HEK293 (cell line): Measurements from ENCODE around the gene SUSD3.

Experiments
- CTCF ChIP-seq: fragments of 450-650 bp; formaldehyde crosslinking; IDR thresholded peaks from 2 replicates; pipeline ENCODE4 v1.5.1; 2016; ENCODE audit warnings: missing biosample characterization, missing genetic modification characterization
- HOXA7 ChIP-seq: sonication (generic); formaldehyde crosslinking; IDR thresholded peaks from 2 replicates; pipeline ENCODE4 v1.8.1; 2022; ENCODE audit warnings: missing genetic modification reagents, borderline replicate concordance
- KLF1 ChIP-seq: fragments of 450-650 bp; formaldehyde crosslinking; IDR thresholded peaks from 2 replicates; pipeline ENCODE4 v1.5.1; 2016; ENCODE audit warnings: missing biosample characterization, missing genetic modification characterization
- REST ChIP-seq: fragments of 450-650 bp; formaldehyde crosslinking; IDR thresholded peaks from 2 replicates; pipeline ENCODE4 v1.5.1; 2016; ENCODE audit warnings: missing biosample characterization, missing genetic modification characterization
- ZBTB7A ChIP-seq: fragments of 450-650 bp; formaldehyde crosslinking; IDR thresholded peaks from 2 replicates; pipeline ENCODE4 v1.5.1; 2016; ENCODE audit warnings: low read depth, missing biosample characterization, missing genetic modification characterization
- ZNF2 ChIP-seq: fragments of 450-650 bp; formaldehyde crosslinking; IDR thresholded peaks from 2 replicates; pipeline ENCODE4 v1.5.1; 2016; ENCODE audit warnings: missing biosample characterization, missing genetic modification characterization
- ZNF274 ChIP-seq, 2 experiments: fragments of 200-500 bp in 1 of 2; fragments of 450-650 bp in 1 of 2; sonication (Bioruptor generic) in 1 of 2; formaldehyde crosslinking in 1 of 2; IDR thresholded peaks; 2 replicates each; pipeline versions ENCODE4 v1.5.1 to v1.6.1; 2014 to 2016; ENCODE audit warnings: borderline replicate concordance in 1 of 2, inconsistent platforms in 1 of 2, low read length in 1 of 2, missing biosample characterization in 1 of 2, missing genetic modification characterization in 1 of 2
- ZNF518A ChIP-seq: fragments of 450-650 bp; formaldehyde crosslinking; conservative IDR thresholded peaks from 2 replicates; pipeline ENCODE4 v1.5.1; 2016; ENCODE audit warnings: low read depth, missing biosample characterization, missing genetic modification characterization
- ZNF664 ChIP-seq: fragments of 450-650 bp; formaldehyde crosslinking; IDR thresholded peaks from 2 replicates; pipeline ENCODE4 v1.5.1; 2016; ENCODE audit warnings: missing biosample characterization, missing genetic modification characterization
- ZNF776 ChIP-seq: fragments of 450-650 bp; formaldehyde crosslinking; IDR thresholded peaks from 2 replicates; pipeline ENCODE4 v1.5.0; 2017; ENCODE audit warnings: missing biosample characterization, missing genetic modification characterization, borderline replicate concordance

GRCh38 chr9:93043122-93043521, 15.4 kb upstream of the SUSD3 start:
- TF ChIP-seq ZNF274 (IDR thresholded peaks at IDR 0.05; ENCODE audit: low read length) (no peak), ZNF274 (tag by site-specific recombination; IDR thresholded peaks at IDR 0.05; ENCODE audit: borderline replicate concordance) (no peak), ZNF518A (tag by site-specific recombination) (no peak), CTCF (no peak), ZBTB7A (tag by site-specific recombination) (no peak), ZNF664 (tag by site-specific recombination) (no peak), ZNF2 (tag by site-specific recombination) (no peak), REST (tag by site-specific recombination) (no peak), HOXA7 (no peak), ZNF776 (no peak), KLF1 (tag by site-specific recombination) (no peak)
